Stomach (tissue), 9 donors: ENCODE results near the gene NR4A2. TPM values are rescaled to one million over a fixed set of nuclear protein-coding genes. Genes with fewer than 3 reads are reported as not detected.

Experiments used
- DNase-seq, 2 donors: peaks; one replicate each; pipeline versions ENCODE4 v3.0.0 to v3.0.0-alpha.2; 2013 to 2019
- H3K27ac ChIP-seq, 5 donors: fragments of 200-600 bp in 4 of 5; sonication (generic) in 4 of 5; one replicate each; pipeline ENCODE4 v1.5.1; 2013 to 2019; ENCODE audit warnings: mild to moderate bottlenecking in 1 of 5, moderate library complexity in 1 of 5
- H3K27me3 ChIP-seq, 3 donors: fragments of 200-600 bp; sonication (generic); one replicate each; pipeline ENCODE4 v1.5.1; 2017 to 2019; ENCODE audit warnings: mixed run types in 1 of 3
- H3K36me3 ChIP-seq, 4 donors: fragments of 200-600 bp; sonication (generic); 1 replicate in 3 of 4; 2 replicates in 1 of 4; pipeline ENCODE4 v1.5.1; 2016 to 2019
- H3K4me1 ChIP-seq, 4 donors: fragments of 200-600 bp; sonication (generic); one replicate each; pipeline ENCODE4 v1.5.1; 2016 to 2019
- H3K4me3 ChIP-seq, 4 donors: fragments of 200-600 bp; sonication (generic) in 3 of 4; one replicate each; pipeline ENCODE4 v1.5.1; 2016 to 2019; ENCODE audit warnings: mild to moderate bottlenecking in 1 of 4
- H3K9me3 ChIP-seq, 4 donors: fragments of 200-600 bp; sonication (generic); one replicate each; pipeline ENCODE4 v1.5.1; 2016 to 2019
- CTCF ChIP-seq, 7 experiments: fragments of 450-650 bp in 4 of 7; fragments of 200-600 bp in 3 of 7; sonication (generic) in 3 of 7; IDR thresholded peaks; one replicate each; pipeline ENCODE4 v1.5.1; 2016 to 2019; ENCODE audit warnings: antibody characterized with exemption in 7 of 7, control low read depth in 2 of 7, mild to moderate bottlenecking in 1 of 7
- EP300 ChIP-seq: sonication (generic); formaldehyde crosslinking; IDR thresholded peaks from one replicate; pipeline ENCODE4 v1.6.1; 2017; ENCODE audit warnings: antibody characterized with exemption
- POLR2A ChIP-seq, 4 donors: fragments of 450-650 bp; IDR thresholded peaks; one replicate each; pipeline ENCODE4 v1.6.1; 2016; ENCODE audit warnings: antibody characterized with exemption in 4 of 4, control low read depth in 2 of 4, mild to moderate bottlenecking in 1 of 4, moderate library complexity in 1 of 4
- POLR2AphosphoS5 ChIP-seq, 3 donors: sonication (generic); formaldehyde crosslinking; IDR thresholded peaks; one replicate each; pipeline ENCODE4 v1.6.1; 2016; ENCODE audit warnings: antibody characterized with exemption in 3 of 3
- WGBS, 5 donors: extraction: QIAGEN DNeasy Blood & Tissue Kit in 3 of 5; methylation state at CpG; one replicate each; pipeline versions ENCODE4 v1.1.5 to v1.1.7; 2013 to 2018; 5-methylcytosine and 5-hydroxymethylcytosine counted together
- intact Hi-C: fragments of 100-400 bp; cut with DNase I; formaldehyde crosslinking; loops from one replicate; pipeline ENCODE4 v1.15.1; 2023; ENCODE audit warnings: low total_unique reads
- polyA plus RNA-seq, 3 donors: library from polyadenylated mRNA; stranded (reverse); fragments of 200-250 nt; gene quantifications; one replicate each; pipeline ENCODE4 v1.2.3, GENCODE V29; 2013
- total RNA-seq, 5 donors: library from RNA; depleted of rRNA; stranded (reverse); fragments of >200 nt; gene quantifications; one replicate each; pipeline versions ENCODE4 v1.1.0 to v1.2.3, GENCODE V29; 2014 to 2016
- donor health status: healthy with polysubstance abuse.
- donor health status: Bipolar disorder and iron deficiency.
- donor health status: healthy.

NR4A2 gene
- total and polyA plus RNA-seq, 8 donors = 4.7 to 20.7 (median 10.8) TPM; not detected in 2

GRCh38 chr2:156346731-156347130 is 14.2 kb upstream of the NR4A2 start:
- Histone ChIP-seq H3K27me3 (no peaks in the 10 kb centered on the region), H3K36me3 (no peaks in the 10 kb centered on the region), H3K4me3 (no peak overlapping the region), H3K27ac (no peak overlapping the region), H3K9me3 (no peaks in the 10 kb centered on the region), H3K4me1 (peaks cover 5 to 13% (median 11%) of the 10 kb centered on the region in 4 donors)
- 65 to 68% (median 65%) methylated on average over 4 of the region's 4 CpGs for WGBS, 5 donors
- intact Hi-C loops = loop anchor here (10.0 kb wide), 1 partner anchor 48 kb away; no protein-coding TSS in a partner anchor
- TF ChIP-seq CTCF (IDR thresholded peaks at IDR 0.05) (no peak), POLR2A (IDR thresholded peaks at IDR 0.05) (no peak), POLR2AphosphoS5 (IDR thresholded peaks at IDR 0.05) (no peak), EP300 (no peak)
- no peak for DNase-seq

GRCh38 chr2:156345582-156345981 is 13.1 kb upstream of the NR4A2 start:
- DNase-seq = no peak
- H3K4me3 ChIP-seq = no peak overlapping the region
- no peaks in the 10 kb centered on the region for H3K27me3 ChIP-seq
- H3K9me3 ChIP-seq = no peaks in the 10 kb centered on the region
- H3K27ac ChIP-seq = peak overlapping the region in 1 of 5 donors; percentile 14
- peaks cover 10 to 20% (median 15%) of the 10 kb centered on the region in 4 donors for H3K4me1 ChIP-seq
- WGBS, 5 donors = 79 to 88% (median 82%) methylated on average over 3 of the region's 3 CpGs
- TF ChIP-seq EP300 (no peak), CTCF (IDR thresholded peaks at IDR 0.05) (no peak), POLR2AphosphoS5 (IDR thresholded peaks at IDR 0.05) (no peak), POLR2A (IDR thresholded peaks at IDR 0.05) (no peak)
- intact Hi-C loops = loop anchor here (10.0 kb wide), 1 partner anchor 49 kb away; no protein-coding TSS in a partner anchor
- H3K36me3 ChIP-seq = no peaks in the 10 kb centered on the region

- Histone ChIP-seq H3K27ac (peak overlapping the region in 2 of 5 donors; percentile 100), H3K9me3 (no peaks in the 10 kb centered on the region), H3K27me3 (no peaks in the 10 kb centered on the region), H3K36me3 (no peaks in the 10 kb centered on the region), H3K4me3 (no peak overlapping the region), H3K4me1 (peaks cover 15 to 35% (median 25%) of the 10 kb centered on the region in 4 donors)
- WGBS, 5 donors = 45 to 64% (median 55%) methylated on average over 2 of the region's 2 CpGs
- TF ChIP-seq CTCF (IDR thresholded peaks at IDR 0.05) = no peak
- TF ChIP-seq EP300 = no peak
- no peak for TF ChIP-seq POLR2A (IDR thresholded peaks at IDR 0.05)
- no peak for TF ChIP-seq POLR2AphosphoS5 (IDR thresholded peaks at IDR 0.05)
- intact Hi-C loops = loop anchor here (10.0 kb wide), 1 partner anchor 51 kb away; no protein-coding TSS in a partner anchor
- no peak for DNase-seq
These were observed 11.4 kb upstream of the NR4A2 start for GRCh38 chr2:156343940-156344301.

GRCh38 chr2:156343096-156343939 is 10.8 kb upstream of the NR4A2 start:
- no peak for DNase-seq
- Histone ChIP-seq H3K27ac (peak overlapping the region; percentile 99 to 100 (median 100)), H3K4me1 (peaks cover 17 to 41% (median 28%) of the 10 kb centered on the region in 4 donors), H3K4me3 (peak overlapping the region; percentile 57 to 88 (median 64)), H3K27me3 (no peaks in the 10 kb centered on the region), H3K9me3 (no peaks in the 10 kb centered on the region), H3K36me3 (no peaks in the 10 kb centered on the region)
- intact Hi-C loops = loop anchor here (10.0 kb wide), 1 partner anchor 51 kb away; no protein-coding TSS in a partner anchor
- TF ChIP-seq EP300 (no peak), POLR2AphosphoS5 (IDR thresholded peaks at IDR 0.05) (no peak), CTCF (IDR thresholded peaks at IDR 0.05) (no peak), POLR2A (IDR thresholded peaks at IDR 0.05) (no peak)
- 34 to 43% (median 35%) methylated on average over 6 of the region's 6 CpGs for WGBS, 5 donors
